Activated naive CD4-positive, alpha-beta T cell treated with anti-CD3 and anti-CD28 coated beads, Interleukin-2, amount 10 ng/mL, durations not matched to agents 5 hours and 36 hours (primary cell): Measurements from ENCODE around the gene TMEM203. TPM values are rescaled to one million over a fixed set of nuclear protein-coding genes. Genes with fewer than 3 reads are reported as not detected.

Experiments
- total RNA-seq, 2 experiments: library from RNA; stranded (reverse); gene quantifications; one replicate each; pipeline ENCODE4 v1.2.3, GENCODE V29; 2021

Gene TMEM203, protein sequence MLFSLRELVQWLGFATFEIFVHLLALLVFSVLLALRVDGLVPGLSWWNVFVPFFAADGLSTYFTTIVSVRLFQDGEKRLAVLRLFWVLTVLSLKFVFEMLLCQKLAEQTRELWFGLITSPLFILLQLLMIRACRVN
- total RNA-seq, result 10 to 100 TPM; 27.6 to 29.7 TPM

DNA sequence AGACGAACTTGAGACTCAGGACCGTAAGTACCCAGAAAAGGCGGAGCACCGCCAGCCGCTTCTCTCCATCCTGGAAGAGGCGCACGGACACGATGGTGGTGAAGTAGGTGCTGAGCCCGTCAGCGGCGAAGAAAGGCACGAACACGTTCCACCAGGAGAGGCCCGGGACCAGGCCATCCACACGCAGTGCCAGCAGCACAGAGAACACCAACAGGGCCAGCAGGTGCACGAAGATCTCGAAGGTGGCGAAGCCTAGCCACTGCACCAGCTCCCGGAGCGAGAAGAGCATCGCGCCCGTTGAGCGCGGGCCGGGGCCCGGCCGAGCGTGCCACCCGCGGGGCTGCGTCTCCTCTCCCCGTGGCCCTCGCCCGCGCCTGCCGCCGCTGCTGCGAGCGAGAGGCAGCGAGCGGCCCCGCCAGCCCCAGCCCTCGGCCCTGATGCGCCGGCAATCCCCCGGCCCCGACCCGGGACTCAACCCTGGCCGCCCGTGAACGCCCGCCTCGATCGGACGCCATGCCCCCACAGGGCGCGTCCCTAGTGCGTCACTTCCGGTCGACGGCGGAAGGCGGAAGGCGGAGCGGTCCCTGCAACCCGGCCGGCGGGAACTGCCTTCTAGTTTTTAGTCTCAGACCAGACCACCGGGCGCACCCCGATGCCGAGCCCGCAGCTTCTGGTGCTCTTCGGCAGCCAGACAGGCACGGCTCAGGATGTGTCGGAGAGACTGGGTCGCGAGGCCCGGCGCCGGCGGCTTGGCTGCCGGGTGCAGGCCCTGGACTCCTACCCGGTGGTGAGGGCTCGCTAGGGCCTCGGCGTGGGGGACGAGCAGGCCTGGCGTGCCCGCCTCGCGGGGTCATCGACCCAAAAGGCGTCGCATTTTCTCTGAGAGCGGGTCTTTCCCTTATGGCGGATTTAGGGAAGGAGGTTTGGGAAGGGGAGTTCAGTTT, at the start of gene TMEM203, which contains the start of gene NDOR1:
Gene TMEM203, minus strand, starts transcription at position 523 of the 944 bp plus-strand sequence. Its CDS starts 234 bp downstream, at position 289.
Gene NDOR1, plus strand, starts transcription at position 575 of the 944 bp plus-strand sequence. Its CDS starts 78 bp downstream, at position 653.

DNA sequence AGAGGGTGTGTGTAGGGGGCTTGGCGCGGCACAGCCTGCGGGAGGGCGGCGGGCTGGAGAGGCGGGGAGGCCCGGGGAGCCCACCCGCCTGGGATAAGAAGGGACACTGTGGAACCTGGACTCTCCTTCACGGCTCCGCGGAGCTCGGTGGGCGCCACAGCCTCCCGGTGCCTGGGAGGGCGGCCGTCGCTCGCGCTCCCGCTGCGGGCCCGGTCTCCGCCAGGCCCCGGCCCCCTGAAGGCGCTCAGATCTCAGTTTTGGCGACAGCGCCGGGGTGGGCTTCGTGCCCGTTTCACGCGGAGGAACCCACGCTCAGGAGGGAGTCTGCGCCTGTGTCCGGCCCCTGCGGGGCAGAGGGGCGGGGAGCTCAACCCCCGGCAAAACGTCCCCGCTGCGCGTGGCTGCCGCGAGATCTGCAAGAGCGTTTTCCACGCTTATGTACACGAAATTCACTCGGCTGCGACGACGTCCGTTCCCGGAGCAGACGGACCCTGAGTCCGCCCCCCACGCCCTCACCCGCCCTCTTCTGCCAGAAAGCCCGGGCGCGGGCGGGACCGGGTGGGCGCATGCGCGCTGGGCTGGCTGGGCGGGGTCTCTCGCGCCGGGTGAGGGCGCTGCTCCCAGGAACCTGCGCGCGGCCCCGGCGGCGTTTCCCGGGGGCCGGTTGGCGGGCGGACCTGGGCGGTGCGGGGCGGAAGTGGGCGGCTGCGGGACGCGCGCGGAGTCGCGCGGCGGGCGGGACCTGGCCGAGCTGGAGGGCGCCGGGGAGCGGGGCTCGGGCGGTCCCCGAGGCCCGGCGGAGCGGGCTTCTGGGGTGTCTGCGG, 49.4 kb upstream of the TMEM203 start, which contains the start of gene NELFB:
Gene NELFB, plus strand, starts transcription at position 704 of the 824 bp plus-strand sequence.

DNA sequence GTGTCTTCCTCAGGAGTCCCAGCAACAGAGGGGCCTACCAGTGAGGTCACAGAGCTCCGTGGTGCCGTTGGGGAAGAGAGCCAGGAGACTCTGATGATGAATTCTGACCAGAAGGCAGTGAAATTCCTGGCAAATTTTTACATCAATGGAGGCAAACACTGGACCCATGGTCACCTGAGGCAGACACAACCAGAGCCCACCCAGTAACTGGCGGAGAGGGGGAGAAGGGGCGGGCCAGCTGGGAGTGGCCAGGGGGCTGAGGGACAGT, 45.7 kb upstream of the TMEM203 start, which contains the start of gene STPG3:
Gene STPG3, plus strand, starts transcription at position 93 of the 268 bp plus-strand sequence. Its CDS starts 1 bp downstream, at position 94.

DNA sequence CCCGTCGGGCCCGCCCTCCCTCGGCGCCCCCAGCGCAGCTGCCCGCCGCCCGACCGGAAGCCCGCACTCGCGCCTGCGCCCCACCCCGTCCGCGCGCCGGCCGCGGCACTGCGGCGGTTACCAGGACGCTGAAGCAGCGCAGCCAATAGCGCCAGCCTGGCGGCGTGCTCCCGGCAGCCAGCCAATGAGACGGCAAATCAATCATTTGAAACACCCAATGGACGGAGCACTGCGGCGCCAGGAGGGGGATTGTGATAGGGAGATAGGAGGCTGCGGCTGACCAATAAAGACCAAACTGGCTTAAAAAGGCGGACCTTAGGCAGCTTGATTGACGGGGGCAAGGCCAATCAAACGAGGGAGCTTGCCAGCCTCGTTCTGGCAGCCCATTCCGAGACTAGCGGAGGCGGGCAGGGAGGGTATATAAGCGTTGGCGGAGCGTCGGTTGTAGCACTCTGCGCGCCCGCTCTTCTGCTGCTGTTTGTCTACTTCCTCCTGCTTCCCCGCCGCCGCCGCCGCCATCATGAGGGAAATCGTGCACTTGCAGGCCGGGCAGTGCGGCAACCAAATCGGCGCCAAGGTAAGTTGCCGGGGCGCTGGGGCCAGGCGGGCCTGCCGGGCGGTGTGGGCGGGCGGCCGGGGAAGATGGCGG, 35.5 kb upstream of the TMEM203 start, which contains the start of gene TUBB4B:
Gene TUBB4B, plus strand, starts transcription at position 447 of the 649 bp plus-strand sequence. Its CDS starts 74 bp downstream, at position 521.

DNA sequence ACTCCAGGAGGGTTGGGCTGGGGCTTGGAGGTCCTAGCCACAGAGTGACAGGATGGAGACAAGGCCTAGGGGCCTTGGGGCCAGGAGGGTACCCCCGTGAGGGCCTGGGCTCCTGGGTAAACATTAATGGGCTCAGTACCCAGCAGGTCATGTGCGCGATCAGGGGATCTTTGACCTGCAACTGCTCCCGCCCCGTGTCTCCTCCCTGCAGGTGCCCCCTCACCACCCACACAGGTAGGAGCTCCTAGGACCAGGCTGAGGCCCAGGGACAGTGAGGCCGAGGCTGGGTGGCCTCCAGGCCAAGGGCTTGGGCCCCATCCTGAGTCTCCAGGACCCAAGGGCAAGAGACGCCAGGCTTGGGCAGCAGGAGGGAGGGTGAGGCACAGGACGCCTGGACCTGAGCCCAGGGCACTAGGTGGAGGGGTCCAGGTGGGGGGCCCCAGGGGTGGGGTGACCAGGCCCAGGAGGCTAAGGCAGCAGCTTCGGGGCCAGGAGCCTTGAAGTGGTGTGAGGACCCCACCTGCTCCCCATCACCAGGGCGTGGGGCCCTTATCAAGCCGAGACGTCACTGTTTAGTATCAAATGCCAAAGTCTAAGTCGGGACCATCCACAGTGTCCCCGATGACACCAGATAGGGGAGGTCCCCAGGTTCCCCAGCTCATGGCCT, 25.4 kb upstream of the TMEM203 start, which contains the start of gene SLC34A3:
Gene SLC34A3, plus strand, starts transcription at position 197 of the 667 bp plus-strand sequence. CDS start 802 bp downstream, outside the sequence.

DNA sequence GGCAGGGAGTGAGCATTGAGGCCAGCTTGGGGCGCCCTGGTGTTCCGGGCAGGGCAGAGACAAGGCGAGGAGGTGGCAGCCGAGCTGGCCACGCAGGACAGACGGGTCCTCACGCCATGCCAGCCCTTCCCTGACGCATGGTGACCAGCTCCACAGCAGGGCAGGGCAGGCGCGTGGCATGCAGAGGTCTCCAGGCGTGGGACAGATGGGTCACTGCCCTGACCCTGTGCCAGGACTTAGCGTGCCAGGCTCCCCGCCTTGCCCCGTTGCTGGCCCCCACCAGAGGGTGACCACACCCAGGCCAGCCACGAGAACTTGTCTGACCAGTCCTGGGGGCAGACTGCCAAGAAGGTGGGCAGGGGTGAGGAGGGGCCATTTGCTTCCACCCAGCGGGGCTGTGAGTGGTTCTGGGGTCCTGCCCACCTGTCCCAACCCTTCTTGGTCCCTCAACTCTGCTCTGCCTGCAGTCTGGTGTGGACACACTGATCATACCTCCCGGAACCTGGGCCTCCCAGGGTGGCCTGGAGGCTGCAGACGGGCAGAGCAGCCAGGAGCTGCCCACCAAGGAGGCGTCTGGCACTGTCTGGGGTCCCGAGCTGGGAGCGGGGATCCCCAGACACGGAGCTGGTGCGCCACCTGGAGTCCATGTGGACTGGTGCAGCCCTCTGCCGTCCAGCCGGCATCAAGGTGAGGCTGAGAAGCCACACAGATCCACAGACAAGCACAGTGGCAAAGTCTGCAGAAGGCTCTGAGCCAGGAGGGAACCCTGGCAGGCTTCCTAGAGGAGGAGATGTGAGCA, 21.8 kb upstream of the TMEM203 start, which contains the start of gene RNF224:
Gene RNF224, plus strand, starts transcription at position 449 of the 799 bp plus-strand sequence. CDS start 834 bp downstream, outside the sequence.

DNA sequence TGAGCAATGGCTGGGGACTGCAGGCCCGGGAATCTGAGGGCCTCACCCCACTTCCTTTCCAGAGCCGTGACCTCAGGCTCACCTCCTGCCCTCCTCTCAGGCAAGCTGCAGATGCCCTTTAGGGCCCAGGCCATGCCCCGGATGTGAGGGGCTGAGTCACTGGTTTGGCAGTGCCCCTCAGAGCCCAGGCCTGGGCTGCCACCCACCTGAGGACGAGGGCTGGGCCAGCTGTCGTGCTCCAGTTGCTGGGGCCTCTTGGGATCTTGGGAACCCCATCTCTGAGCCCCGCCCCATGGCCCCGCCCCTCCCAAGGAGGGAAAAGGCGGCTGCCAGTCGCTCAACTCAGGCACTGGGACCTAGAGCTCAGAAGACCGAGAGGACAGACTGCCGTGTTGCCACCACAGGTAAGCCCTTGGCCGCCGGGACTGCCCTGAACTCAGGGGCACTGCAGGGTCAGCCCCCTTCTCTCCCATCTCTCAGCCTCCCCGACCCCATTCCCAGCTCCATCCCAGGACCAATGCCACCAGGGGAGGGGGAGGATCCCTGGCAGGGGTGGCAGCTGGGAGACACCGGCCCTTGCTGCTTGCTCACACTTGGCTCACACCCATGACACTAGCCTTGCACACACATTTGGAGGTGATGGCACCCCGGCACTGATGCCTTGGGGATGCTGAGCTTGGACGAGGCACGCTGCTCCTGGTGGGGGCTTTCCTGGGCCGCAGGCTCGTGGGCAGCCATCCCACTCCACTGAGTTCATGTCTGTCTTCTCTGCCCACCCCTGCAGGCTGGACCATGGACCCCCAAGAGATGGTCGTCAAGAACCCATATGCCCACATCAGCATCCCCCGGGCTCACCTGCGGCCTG, 19.6 kb upstream of the TMEM203 start, which contains the start of gene CYSRT1:
Gene CYSRT1, plus strand, starts transcription at position 345 of the 865 bp plus-strand sequence. Its CDS starts 448 bp downstream, at position 793.

DNA sequence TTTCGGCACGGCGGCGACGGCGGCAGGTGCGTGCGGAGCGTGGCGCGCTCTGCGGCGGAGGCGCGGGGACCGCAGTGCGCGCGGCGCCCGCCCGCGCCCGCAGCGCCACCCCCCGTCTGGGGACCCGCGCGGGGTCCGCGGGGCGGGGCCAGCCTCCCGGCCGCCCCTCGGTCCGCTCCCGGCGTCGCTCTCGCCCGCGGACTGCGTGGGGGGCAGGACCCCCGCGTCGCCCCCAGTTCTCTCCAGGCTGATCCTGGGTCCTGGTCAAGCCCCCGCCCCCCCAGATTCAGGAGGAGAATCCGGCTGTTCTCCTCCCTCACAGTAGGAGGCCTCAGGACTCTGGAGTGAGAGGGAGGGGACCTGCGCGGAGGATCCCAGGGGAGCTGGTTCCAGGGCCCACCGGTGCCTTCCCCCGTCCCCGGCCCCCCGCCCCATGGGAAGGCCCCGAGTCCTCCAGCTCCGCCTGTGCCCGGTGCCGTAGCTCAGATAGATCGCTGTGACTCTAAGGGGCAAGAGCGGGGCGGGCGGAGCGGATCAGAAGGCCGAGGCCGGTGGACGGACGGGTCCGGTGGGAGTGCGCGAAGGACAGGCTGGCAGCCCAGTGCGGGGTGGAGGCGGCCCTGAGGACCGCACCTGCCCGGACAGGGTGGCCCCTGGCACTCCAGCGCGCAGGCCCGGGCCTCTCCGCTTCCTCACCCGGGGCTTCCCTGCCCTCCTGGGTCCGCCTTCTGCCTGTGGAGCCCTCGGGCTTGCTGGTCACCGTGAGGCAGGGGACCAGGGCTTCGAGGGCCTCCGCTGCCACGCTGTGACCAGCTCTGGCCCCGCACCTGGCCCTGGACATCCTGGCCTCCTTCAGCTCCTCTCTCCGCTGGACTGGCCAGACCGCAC, 17.0 kb upstream of the TMEM203 start, which contains the start of gene RNF208:
Gene RNF208, minus strand, starts transcription at position 51 of the 888 bp plus-strand sequence. CDS start 1,028 bp downstream, outside the sequence.

DNA sequence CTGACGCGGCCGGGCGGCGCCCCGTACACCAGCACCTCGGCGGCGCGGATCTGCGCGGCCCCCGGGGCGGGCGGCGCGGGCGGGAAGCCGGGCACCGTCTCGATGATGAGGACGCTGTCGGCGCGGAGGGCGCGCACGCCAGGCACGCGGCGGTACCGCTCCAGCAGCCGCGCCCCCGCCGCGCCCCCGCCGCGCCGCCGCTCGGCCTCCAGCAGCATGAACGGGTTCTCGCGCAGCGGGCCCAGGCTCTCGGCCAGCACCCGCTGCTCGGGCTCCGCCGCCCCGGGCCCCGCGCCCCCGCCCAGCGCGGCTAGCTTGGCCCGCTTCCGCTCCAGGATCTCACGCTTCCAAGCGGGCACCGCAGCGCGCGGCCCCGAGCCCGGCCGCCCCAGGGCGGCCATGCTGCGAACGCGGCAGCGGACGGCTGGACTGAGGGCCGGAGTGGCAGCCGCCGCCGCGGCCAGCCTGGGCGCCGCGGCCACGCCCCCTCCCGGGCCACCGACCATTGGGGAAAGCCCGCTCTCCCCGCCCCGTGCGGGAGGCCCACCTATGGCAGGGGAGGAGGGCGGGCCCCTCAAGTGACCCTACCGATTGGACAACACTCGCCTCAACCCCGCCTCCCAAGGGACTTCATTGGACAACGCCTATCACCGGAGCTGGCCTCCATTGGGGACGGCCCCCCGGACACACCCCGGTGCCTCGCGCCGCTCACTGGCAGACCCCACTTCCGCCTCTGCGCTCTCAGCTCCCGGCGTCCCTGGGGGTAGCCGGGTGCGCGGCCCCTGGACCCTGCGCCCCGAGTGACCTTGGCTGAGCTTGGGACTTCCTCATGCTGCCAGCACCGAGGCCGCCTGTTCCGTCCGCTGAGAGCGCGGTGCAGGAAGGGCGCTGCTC, 4.9 kb downstream of the TMEM203 start, which contains the start of gene TPRN:
Gene TPRN, minus strand, starts transcription at position 431 of the 894 bp plus-strand sequence. Its CDS starts 30 bp downstream, at position 401.

DNA sequence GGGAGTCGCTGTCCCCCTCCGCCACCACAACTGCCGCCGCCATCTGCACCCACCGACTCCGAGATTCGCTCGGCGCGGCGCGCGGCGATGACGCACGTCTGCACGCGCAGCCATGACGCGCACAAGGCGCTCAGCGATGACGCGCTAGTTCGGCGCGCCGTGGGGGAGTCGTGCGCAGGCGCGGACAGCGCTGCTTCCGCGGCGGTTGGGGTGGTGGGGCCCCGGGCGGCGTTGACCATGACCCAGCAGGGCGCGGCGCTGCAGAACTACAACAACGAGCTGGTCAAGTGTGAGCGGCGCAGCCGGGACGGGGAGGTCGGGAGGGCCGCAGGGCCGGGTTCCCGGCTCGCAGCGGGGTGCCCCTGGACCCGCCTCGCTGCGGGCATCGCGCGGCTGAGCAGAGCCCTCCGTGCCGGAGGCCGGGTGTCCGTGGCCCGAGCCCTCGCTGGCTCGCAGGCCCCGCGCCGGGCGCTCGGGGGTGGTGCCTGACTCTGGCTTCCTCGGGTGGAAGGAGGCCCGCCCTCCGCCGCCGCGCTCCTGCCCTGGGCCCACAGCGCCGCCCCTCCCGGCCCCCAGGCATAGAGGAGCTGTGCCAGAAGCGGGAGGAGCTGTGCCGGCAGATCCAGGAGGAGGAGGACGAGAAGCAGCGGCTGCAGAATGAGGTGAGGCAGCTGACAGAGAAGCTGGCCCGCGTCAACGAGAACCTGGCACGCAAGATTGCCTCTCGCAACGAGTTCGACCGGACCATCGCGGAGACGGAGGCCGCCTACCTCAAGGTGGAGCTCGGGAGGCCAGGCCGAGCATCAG, 16.8 kb downstream of the TMEM203 start, which contains the start of the genes ANAPC2 and SSNA1:
Gene ANAPC2, minus strand, starts transcription at position 71 of the 807 bp plus-strand sequence. Its CDS starts 28 bp downstream, at position 43.
Gene SSNA1, plus strand, starts transcription at position 187 of the 807 bp plus-strand sequence. Its CDS starts 51 bp downstream, at position 238.

DNA sequence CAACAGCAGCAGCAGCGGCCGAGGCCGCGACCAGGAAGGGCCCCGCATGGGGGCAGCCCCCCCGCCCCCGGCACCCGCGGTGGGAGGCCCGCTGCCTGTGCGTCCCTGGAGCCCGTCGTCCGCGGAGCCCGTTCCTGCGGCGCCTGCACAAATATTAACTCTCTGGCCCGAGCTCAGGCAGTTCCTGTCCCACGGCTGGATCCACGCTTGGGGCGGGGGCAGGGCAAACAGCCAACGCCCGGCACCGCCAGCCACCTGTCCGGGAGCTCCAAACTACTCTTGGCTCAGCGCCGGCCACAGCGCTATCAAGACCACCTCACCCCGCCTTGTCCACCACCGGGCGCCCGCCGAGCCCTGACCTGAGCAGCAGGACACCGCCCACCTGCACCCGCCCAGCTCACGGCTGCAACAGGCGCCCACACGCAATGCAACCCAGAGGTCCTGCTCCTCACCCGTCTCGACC, 35.5 kb downstream of the TMEM203 start, which contains the start of gene LRRC26:
Gene LRRC26, minus strand, starts transcription at position 156 of the 463 bp plus-strand sequence. Its CDS starts 108 bp downstream, at position 48.

